ENCODE results near the gene KIF3C.
"Not testable (repeated sequence)": the region's sequence is repeated elsewhere in the genome, so short reads cannot be mapped to it uniquely, and the experiment has no call there.

Gene KIF3C

DNA sequence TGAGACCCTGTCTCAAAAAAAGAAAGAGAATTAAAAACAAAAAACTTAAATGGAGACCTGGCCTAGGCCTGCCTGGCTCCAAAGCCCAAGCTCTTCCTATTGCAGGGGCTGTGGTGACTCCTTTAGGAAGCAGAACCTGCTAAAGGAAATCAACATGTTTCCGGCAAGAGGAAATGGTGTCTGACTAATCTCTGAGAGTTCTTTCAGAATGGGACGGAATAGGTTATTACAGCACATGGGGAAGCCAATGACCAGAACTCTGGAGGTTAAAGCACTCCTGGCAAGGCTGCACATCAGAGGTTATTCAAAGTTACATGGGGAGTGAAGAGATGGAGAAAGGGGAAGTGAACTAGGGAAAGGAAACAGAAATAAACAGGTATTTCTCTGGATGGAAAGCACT, 21.4 kb downstream of the KIF3C start:
- DNase-seq (ENCODE audit: low read depth) = peak; percentile 73

DNA sequence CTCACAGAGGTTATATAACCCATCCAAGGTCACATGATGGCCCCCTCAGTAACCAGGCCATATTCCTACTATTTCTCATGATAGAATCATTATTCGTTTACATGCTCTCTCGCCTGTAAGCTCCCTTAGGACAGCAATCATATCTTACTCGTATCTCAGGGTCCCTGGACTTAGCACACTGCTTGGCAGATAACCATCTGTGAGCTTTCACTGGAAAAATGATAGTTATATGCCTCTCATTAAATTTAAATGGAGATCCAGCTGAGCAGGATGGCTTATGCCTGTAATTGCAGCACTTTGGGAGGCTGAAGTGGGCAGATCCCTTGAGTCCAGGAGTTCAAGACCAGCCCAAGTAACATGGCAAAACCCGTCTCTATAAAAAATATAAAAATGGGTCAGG, 21.9 kb downstream of the KIF3C start:
- no peak for DNase-seq (ENCODE audit: low read depth)

DNA sequence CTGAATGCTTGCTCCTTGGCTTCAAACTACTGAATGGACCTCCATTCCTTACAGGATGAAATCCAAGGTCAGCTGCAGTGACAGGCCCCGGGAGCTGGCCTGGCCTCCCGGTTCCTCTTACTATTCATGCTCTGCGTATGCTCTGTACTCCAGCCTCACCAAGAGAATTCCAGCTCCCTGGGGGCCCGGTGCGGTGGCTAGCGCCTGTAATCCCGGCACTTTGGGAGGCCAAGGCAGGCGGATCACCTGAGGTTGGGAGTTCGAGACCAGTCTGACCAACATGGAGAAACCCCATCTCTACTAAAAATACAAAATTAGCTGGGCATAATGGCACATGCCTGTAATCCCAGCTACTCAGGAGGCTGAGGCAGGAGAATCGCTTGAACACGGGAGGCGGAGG, 23.7 kb downstream of the KIF3C start:
- not testable (repeated sequence) for DNase-seq (ENCODE audit: low read depth)

DNA sequence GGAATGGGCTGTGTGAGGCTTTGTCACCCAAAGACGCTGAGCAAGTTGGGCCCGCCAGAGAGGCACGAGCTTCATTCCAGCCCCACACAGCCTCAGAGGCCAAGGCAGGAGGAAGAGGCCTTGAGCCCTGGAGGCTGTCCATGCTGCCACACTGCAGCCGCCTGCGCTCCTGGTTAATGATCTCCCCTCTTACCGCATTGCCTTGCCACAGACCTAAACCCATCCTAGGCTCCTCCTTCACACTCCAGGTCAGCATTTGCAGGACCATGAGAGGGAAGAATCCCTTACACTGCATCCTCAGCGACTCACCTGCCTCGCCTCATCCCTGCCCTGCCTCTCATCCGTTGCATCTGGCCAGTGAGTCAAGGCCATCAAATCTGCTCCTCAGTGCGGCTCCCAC, 24.6 kb downstream of the KIF3C start:
- no peak for DNase-seq (ENCODE audit: low read depth)

DNA sequence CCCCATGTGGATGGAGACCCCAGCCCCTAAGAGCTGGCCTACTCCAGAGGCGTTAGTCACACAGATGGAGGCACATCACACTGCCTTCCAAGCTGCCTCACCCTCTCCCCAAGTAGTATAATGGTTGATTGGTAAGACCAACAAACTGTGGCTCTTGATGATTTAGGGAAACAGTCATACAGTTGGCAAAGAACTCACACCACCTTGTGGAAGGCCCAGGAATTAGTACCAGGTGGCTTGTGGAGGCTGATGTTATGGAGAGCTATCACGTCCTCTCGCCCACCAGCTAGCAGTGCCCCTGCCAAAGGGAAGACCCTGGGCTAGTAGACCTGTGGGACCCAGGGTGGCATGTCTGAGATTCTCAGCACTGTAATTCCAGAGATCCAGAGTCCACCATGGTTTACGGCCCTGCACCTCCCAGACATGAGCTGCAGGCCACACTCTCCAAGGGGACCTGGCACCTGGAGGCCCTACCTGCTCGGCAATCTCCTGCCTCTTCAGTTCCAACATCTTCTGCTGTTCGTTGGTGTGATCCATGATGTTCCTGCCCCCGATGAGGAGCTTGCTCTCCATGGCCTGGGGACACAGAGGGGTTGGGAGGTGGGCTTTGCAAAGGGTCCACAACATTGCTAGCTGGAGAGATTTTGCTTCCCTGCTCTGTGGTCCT, 26.3 kb downstream of the KIF3C start:
- no peak for DNase-seq (ENCODE audit: low read depth)

DNA sequence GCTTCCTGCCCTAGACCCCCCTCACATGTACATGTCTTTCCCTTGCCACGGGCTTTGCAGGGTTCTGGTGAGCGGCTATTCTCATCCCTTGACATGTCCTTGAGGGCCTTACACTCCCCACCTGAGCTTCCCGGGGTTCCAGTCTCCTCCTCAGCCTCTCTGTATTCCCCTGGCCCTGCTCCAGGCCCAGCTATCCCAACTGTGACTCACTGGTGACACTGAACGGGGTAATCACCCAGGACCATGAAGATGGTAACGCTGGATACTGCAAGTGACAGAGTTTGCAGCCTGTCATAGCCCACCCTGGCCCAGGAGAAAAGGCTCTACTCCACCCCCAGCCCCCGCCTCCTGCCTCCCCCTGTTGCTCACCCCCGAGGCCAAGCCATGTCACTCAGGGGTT, 27.3 kb downstream of the KIF3C start:
- no peak for DNase-seq (ENCODE audit: low read depth)

DNA sequence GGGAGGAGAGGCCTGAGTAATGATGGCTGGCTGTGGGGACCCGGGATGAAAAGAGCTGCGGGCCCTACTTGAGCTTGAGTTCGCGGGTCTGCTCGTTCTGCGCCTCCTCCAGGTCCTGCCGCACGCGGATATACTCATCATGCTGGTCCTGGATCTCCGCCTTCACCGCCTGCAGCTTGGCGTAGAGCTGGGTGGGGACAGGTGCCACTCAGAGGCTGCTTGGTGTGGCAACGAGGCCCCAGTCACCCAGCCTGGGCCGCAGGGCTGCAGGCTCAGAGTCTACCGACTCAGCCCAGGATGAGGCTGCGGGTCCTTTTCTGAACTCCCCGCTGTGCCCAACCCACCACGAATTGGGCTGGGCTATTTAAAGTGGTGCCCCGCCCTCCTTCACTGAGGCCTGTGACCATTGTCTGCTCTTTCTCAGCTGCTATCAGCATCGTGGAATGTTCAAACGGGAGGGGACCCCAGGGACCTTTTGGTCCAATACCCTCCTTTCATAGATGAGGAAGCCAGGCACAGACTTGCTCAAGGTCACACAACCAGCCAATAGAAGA, 28.0 kb downstream of the KIF3C start:
- DNase-seq (ENCODE audit: low read depth) = no peak

DNA sequence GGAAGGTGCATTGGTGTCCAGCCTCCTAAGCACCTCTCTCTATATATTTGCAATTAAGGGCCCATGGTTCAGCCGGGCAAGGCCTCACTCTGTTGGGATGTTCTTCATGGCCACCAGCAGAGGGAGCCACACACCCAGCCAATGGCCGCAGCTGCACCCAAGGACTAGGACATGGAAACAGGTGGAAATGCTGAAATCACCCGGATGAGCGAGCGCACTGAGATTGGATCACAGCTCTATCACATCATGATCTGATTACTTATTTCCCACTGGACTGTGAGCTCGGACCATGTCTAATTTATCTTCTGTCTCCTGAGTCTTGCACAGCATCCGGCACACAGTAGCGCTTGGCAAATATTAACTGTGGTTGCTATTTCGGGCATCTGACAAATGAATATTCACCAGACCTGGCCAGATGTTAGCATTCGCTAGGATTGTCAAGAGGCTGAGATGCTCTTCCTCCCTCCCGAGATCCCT, 31.2 kb downstream of the KIF3C start:
- peak; percentile 89 for DNase-seq (ENCODE audit: low read depth)

DNA sequence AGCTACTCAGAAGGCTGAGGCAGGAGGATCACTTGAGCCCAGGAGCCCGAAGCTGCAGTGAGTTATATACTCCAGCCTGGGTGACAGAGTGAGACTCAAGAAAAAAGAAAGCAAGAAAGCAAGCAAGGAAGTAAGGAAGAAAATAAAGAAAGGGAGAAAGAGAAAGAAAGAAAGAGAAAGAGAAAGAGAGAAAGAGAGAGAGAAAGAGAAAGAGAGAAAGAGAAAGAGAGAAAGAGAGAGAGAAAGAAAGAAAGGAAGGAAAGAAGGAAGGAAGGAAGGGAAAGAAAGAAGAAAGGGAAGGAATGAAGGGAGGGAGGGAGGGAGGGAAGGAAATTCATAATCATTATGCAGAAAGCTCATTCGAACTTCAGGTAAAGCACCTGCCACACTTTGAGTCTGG, 33.9 kb downstream of the KIF3C start:
- no peak for DNase-seq (ENCODE audit: low read depth)

DNA sequence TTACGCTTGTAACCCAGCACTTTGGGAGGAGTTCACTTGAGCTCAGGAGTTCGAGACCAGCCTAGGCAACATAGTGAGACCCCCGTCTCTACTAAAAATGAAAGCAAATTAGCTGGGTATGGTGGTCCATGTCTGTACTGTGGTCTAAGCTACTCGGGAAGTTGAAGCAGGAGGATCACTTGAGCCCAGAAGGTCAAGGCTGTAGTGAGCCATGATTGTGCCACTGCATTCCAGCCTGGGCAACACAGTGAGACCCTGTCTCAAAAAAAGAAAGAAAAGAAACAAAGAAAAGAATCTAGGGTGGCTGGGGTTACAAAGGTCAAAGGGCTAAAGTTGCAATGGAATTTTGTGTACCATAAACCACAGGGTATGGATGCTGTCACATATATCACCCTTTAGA, 41.3 kb downstream of the KIF3C start:
- no peak for DNase-seq (ENCODE audit: low read depth)

DNA sequence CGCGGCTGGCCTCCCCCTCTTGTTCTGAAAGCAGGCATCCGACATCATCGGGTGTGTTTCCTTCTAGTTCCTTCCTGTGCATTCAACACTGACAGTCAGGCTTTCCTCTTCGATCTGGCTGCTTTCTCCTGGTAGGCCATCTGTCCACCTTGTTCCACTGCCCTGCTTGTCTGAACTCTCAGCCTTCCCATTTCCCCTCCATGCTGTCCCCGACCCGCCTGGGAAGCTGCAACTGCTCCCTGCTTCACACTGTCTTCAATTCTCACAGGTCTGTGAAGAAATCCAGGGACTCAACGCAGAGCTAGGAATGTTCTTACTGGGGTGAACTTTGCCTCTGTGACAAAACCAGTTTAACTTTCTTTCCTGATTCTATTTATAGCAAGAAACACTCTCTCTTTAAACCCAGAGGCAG, 43.0 kb downstream of the KIF3C start:
- DNase-seq (ENCODE audit: low read depth) = no peak

DNA sequence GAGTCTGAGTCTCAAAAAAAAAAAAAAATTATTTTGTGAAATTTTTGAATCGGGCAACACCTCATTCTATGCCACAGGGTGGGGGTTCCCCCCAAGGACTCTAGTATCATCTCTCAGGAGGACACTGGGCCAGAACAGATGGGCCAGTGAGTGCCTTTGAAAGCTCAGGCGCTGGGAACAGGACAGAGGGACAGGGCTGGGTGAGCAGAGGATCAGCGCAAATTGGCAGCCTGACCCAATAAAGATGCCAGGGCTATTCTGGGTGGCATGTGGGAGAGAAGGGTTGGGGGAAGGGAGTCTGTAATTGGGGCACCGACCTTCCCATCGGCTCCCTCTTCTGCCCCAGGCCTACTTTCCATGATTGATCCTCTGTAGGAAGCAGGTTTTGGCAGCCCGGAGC, 44.0 kb downstream of the KIF3C start:
- no peak for DNase-seq (ENCODE audit: low read depth)

DNA sequence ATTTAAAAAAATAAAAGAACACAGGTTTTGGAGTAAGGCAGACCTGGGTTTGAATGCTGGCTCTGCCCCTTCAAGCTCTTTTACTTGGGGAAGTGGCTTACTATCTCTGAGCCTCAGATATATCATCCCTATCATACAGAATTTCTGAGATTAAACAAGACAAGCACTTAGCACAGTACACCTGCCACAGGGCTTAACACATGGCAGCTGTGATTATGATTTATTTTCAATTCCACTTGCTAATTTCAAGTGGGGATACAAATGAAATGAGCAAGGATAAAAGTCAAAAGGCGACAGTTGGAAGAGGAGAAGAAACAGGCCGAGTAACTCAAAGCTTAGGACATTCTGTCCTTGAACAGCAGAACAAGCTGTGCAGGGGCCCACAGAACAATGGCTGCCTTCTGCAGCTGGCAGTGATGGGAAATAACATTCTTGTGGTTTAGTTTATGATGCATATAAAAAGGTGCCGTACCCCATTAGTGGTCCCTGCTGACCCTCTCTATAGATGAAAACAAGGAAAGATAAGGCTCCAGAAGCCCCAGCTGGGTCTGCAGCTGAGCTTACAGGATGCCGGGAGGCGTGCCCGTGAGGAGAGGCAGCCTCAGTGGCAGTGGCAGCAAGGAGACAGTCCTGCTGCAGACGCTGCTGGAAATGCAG, 45.3 kb downstream of the KIF3C start:
- peak; percentile 36 for DNase-seq (ENCODE audit: low read depth)

DNA sequence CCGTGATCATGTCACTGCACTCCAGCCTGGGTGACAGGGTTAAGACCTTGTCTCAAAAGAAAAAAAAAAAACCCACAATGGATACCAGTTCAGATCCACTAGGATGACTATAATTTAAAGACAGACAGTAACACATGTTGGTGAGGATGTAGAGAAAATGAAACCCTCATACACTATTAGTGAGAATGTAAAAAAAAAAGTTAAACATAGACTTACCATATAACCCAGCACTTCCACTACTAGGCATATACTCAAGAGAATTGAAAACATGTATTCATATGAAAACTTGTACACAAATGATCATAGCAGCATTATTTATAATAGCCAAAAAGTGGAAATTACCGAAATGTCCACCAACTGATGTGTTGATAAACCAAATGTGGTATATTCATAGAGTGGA, 48.7 kb downstream of the KIF3C start:
- DNase-seq (ENCODE audit: low read depth) = no peak

DNA sequence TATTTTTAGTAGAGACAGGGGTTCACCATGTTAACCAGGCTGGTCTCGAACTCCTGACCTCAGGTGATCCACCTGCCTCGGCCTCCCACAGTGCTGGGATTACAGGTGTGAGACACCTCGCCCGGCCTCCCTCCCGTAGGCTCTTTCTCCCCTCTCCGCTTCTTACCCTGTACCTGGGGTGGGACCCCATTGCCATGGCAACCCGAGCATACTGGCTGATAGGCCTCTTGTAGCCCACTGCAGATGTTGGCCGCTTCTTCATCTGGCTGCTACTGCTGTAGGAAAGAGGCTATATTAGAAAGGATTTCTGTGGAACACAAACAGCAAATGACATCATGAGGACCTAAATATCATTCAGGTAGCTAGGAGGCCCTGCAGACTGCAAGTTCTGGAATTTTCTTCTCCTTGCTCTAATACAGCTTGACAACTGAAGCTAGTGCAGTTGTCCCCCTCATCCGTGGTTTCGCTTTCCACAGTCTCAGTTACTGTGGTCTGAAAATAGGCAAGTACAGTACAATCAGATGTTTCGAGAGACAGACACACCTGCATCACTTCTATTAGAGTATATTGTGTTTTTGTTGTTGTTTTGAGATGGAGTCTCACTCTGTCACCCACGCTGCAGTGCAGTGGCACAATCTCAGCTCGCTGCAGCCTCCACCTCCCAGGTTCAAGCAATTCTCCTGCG, 52.4 kb downstream of the KIF3C start:
- DNase-seq (ENCODE audit: low read depth) = no peak

DNA sequence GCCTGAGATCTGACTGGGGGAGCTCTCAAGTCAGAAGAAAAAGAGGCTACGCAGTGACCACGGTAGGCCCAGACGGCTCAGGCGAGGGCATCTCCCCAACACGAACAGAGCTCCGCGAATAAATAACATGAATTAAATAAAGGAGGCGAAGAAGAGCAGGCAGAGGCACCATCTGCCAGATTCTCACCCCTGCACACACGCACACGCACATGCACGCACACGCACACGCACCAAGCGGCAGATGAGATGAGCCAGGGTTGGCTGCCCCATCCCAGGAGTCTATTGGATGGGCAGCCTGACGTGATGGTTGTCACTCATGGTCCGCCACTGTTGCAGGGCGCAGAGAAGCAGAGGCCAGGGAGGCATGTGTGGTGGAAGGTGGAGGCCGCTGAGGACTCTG, 53.6 kb downstream of the KIF3C start:
- no peak for DNase-seq (ENCODE audit: low read depth)

DNA sequence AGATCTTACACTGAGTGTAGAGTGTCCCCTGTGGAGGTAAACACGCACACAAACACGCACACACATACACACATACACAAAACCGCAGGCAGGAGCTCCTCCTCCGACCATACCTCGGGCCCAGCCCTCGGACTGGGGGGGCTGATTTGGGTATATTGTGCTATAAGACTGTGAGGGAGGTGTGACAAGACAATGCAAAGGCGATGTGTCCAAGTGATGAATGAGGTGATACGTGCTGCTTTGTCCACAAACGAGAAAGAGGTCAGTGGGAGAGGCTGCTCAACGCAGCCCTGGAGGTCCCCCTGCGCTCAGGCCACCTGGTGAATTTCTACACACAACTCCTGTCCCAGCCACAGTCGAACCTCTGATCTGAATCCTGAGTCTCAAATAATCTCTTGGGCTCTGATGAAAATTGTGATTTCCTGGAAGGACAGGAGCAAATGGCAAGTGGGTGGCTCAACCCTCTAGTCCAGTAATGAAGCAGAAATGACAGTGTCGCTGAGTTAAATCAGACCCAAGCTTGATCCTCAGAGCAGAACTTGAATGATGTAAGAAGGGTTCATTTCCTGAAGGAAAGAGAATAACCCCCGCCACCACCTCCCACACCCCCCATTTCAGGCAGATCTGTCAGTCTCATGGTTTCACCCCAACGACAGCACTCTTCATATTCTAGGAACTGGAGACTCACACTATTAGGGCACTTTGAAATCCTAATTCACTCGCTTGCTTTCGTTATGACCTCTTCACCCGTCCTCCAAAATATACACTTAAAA, 55.1 kb downstream of the KIF3C start:
- no peak for DNase-seq (ENCODE audit: low read depth)

DNA sequence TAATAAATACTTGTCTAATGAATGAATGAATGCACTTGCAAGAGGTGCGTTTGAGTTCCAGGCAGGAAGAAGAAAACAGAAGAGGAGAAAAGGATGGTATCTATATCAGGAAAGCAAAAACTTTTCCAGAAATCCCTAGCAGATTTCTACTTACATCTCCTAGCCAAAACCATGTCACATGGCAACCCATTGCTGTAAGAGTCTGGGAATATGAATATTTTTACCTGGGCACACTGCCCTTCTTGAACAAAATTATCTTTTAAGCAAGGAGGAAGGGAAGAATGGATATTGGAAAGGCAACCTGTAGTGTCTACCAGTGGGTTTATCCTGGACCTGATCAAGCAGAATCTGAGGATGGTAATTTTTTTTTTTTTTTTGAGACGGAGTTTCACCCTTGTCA, 59.8 kb downstream of the KIF3C start:
- DNase-seq (ENCODE audit: low read depth) = no peak

DNA sequence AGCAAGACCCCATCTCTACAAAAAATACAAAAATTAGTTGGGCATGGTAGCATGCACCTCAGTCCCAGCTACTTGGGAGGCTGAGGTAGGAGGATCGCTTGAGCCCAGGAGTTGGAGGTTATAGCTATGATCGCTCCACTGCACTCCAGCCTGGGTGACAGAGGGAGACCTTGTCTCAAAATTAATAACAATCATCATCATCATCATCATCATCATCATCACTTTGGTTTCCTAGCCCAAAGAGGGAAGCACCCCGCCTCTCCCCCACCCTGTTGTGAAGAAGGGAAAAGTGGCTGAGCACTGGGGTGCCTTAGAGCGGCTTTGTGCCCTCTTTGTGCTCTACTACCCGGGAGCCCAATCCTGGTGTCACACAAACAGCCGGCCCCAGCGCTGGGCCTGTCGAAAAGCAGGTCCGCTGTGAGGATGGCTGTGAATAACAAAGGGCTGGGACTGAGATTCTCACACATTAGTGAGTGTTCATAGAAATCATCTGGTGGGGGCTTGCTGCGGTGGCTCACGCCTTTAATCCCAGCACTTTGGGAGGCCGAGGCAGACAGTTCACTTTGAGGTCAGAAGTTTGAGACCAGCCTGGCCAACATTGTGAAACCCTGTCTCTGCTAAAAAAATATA, 61.4 kb downstream of the KIF3C start:
- DNase-seq (ENCODE audit: low read depth) = no peak

DNA sequence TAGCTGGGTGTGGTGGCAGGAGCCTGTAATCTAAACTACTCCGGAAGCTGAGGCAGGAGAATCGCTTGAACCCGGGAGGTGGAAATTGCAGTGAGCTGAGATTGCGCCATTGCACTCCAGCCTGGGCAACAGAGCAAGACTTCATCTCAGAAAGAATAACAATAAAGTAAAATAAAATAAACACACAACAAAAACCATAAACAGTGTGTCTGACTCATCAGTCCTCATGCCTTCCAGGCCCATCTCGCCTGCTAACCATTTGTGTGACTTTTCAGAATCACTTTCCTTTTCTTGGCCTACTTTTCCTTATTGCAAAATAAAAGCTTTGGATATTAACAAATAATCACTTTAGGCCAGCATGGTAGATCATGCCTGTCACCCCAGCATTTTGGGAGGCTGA, 62.0 kb downstream of the KIF3C start:
- peak; percentile 86 for DNase-seq (ENCODE audit: low read depth)

DNA sequence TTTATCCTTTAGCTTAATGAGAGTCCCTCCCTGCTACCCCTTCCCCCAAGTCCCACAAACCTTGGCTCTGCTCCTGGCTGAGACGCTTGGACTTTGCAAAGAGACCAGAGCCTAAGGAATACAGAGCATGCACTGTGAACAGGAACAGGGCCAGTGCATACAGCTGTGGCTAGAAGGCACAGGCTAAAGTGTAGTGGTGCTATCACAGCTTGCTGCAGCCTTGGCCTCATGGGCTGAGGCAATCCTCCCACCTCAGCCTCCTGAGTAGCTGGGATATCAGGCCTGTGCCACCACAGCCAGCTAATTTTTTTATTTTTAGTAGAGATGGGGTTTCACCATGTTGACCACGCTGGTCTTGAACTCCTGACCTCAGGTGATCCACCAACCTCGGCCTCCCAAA, 64.5 kb downstream of the KIF3C start:
- no peak for DNase-seq (ENCODE audit: low read depth)

DNA sequence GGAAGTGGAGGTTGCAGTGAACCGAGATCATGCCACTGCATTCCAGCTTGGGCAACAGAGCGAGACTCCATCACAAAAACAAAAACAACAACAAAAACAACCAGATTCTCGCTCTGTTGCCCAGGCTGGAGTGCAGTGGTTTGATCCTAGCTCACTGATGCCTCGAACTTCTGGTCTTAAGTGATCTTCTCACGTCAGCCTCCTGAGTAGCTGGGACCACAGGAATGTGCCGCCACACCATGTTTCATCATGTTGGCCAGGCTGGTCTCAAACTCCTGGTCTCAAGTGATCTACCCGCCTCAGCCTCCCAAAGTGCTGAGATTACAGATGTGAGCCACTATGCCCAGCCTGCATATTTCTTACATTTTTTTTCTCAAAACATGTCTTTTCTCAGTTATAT, 64.9 kb downstream of the KIF3C start:
- DNase-seq (ENCODE audit: low read depth) = peak; percentile 64
